Measurements from ENCODE around the gene HPGDS. TPM values are rescaled to one million over a fixed set of nuclear protein-coding genes. Genes with fewer than 3 reads are reported as not detected.

The HPGDS gene
- total RNA-seq, 1 experiment from 2014 or later, result not detected

DNA sequence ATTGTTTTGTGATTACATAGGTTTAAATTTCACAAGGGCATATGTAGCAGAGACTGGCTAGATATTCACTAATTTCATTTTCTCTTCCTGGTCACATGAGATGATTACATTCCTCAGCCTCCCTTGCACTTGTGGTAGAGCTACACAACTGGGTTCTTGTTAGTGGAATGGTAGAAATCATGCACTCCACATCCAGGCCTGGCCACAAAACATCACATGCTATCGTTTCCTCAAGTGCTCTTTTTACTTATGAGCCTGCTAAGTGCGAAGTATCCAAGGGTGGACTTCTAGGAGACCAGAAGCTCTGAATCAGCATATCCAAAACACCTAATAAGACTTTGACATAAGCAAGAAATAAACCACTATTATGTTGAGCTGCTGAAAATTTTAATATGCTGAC lies 26.4 kb upstream of the HPGDS start:
- Histone ChIP-seq H3K4me1 (ENCODE audit: insufficient read depth, low read length) (peaks cover 21% of the 10 kb centered on the region), H3K9me2 (replicated peaks; ENCODE audit: low read length) (no peaks in the 10 kb centered on the region), H4K20me1 (ENCODE audit: low read length) (no peaks in the 10 kb centered on the region), H3K9ac (ENCODE audit: low read length) (no peak overlapping the region), H3K4me3 (ENCODE audit: low read length) (no peak overlapping the region), H3F3A (ENCODE audit: low read length, unreplicated experiment) (no peaks in the 10 kb centered on the region), H3K9me3 (ENCODE audit: low read length) (no peaks in the 10 kb centered on the region), H2AFZ (ENCODE audit: low read length) (no peak overlapping the region), H3K36me3 (ENCODE audit: low read depth, low read length) (no peaks in the 10 kb centered on the region), H3K27me3 (ENCODE audit: low read length) (no peaks in the 10 kb centered on the region), H3K4me2 (ENCODE audit: low read length) (no peak overlapping the region), H3K79me2 (ENCODE audit: low read length) (no peaks in the 10 kb centered on the region), H3K27ac (ENCODE audit: low read length) (no peak overlapping the region)
- ATAC-seq (no peak), DNase-seq (no peak)
- BruUV-seq (replicated peaks), result no TSS peak
- intact Hi-C loops (cut with micrococcal nuclease), result no loop called here
- no peak for TF ChIP-seq EZH2phosphoT487 (IDR thresholded peaks at IDR 0.05; ENCODE audit: borderline replicate concordance, low read length)
- no peak for TF ChIP-seq EZH2 (IDR thresholded peaks at IDR 0.05; ENCODE audit: low read length, unreplicated experiment)
- TF ChIP-seq, protein P1, sequence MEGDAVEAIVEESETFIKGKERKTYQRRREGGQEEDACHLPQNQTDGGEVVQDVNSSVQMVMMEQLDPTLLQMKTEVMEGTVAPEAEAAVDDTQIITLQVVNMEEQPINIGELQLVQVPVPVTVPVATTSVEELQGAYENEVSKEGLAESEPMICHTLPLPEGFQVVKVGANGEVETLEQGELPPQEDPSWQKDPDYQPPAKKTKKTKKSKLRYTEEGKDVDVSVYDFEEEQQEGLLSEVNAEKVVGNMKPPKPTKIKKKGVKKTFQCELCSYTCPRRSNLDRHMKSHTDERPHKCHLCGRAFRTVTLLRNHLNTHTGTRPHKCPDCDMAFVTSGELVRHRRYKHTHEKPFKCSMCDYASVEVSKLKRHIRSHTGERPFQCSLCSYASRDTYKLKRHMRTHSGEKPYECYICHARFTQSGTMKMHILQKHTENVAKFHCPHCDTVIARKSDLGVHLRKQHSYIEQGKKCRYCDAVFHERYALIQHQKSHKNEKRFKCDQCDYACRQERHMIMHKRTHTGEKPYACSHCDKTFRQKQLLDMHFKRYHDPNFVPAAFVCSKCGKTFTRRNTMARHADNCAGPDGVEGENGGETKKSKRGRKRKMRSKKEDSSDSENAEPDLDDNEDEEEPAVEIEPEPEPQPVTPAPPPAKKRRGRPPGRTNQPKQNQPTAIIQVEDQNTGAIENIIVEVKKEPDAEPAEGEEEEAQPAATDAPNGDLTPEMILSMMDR (conservative IDR thresholded peaks at IDR 0.05; ENCODE audit: low read depth, low read length), result no peak
- CTCF ChIA-PET, result no interaction called here
- POLR2A ChIA-PET (ENCODE audit: unreplicated experiment), result no interaction called here

- H3K79me2 ChIP-seq (ENCODE audit: low read length), result no peaks in the 10 kb centered on the region
- no peaks in the 10 kb centered on the region for H4K20me1 ChIP-seq (ENCODE audit: low read length)
- no peaks in the 10 kb centered on the region for H3K9me3 ChIP-seq (ENCODE audit: low read length)
- no peak overlapping the region for H3K9ac ChIP-seq (ENCODE audit: low read length)
- BruUV-seq (replicated peaks), result no TSS peak
- CTCF ChIA-PET, result no interaction called here
- no peak overlapping the region for H3K27ac ChIP-seq (ENCODE audit: low read length)
- no peak overlapping the region for H3K4me3 ChIP-seq (ENCODE audit: low read length)
- POLR2A ChIA-PET (ENCODE audit: unreplicated experiment), result no interaction called here
- H3K4me1 ChIP-seq (ENCODE audit: insufficient read depth, low read length), result peaks cover 27% of the 10 kb centered on the region
- ATAC-seq (no peak), DNase-seq (no peak)
- H3F3A ChIP-seq (ENCODE audit: low read length, unreplicated experiment), result no peaks in the 10 kb centered on the region
- TF ChIP-seq, protein P1 (conservative IDR thresholded peaks at IDR 0.05; ENCODE audit: low read depth, low read length), result no peak
- no peak for TF ChIP-seq EZH2phosphoT487 (IDR thresholded peaks at IDR 0.05; ENCODE audit: borderline replicate concordance, low read length)
- no peaks in the 10 kb centered on the region for H3K9me2 ChIP-seq (replicated peaks; ENCODE audit: low read length)
- no peak overlapping the region for H3K4me2 ChIP-seq (ENCODE audit: low read length)
- H3K27me3 ChIP-seq (ENCODE audit: low read length), result no peaks in the 10 kb centered on the region
- no peak overlapping the region for H2AFZ ChIP-seq (ENCODE audit: low read length)
- intact Hi-C loops (cut with micrococcal nuclease), result no loop called here
- no peaks in the 10 kb centered on the region for H3K36me3 ChIP-seq (ENCODE audit: low read depth, low read length)
Observed at GRCh38 chr4:94368459-94368858, 25.8 kb upstream of the HPGDS start.

DNA sequence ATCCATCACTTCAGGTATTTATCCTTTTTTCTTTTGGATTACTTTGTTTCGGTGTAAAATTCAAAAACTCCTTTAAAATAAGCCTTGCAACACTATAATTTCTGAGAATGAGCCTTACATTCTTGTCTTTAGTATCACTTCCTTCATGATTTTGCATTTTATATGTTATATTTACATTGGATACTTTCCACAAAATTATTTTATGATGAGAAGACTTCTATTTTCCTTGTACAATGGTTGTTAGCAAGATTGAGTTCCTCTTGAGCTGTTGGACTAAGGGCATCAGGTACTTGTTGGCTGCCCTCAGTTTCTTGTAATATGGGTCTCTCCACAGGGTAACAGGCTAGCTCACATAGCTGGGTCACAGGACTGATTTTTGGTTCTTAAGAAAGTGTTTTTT lies 22.7 kb upstream of the HPGDS start:
- H3K4me2 ChIP-seq (ENCODE audit: low read length), result peak overlapping the region; percentile 46
- H3K9me2 ChIP-seq (replicated peaks; ENCODE audit: low read length), result no peaks in the 10 kb centered on the region
- no peaks in the 10 kb centered on the region for H3K79me2 ChIP-seq (ENCODE audit: low read length)
- intact Hi-C loops (cut with micrococcal nuclease), result no loop called here
- ATAC-seq (peak; percentile 61), DNase-seq (peak; percentile 62)
- H4K20me1 ChIP-seq (ENCODE audit: low read length), result no peaks in the 10 kb centered on the region
- no peaks in the 10 kb centered on the region for H3K36me3 ChIP-seq (ENCODE audit: low read depth, low read length)
- H3K4me1 ChIP-seq (ENCODE audit: insufficient read depth, low read length), result peaks cover 43% of the 10 kb centered on the region
- no peaks in the 10 kb centered on the region for H3K27me3 ChIP-seq (ENCODE audit: low read length)
- peak overlapping the region; percentile 42 for H3K27ac ChIP-seq (ENCODE audit: low read length)
- no peak overlapping the region for H3K4me3 ChIP-seq (ENCODE audit: low read length)
- no TSS peak for BruUV-seq (replicated peaks)
- POLR2A ChIA-PET (ENCODE audit: unreplicated experiment), result interaction anchor here (0.7 kb wide), 1 partner anchor 186 kb away, joined by 3 read pairs; no protein-coding TSS in a partner anchor
- H3K9me3 ChIP-seq (ENCODE audit: low read length), result no peaks in the 10 kb centered on the region
- TF ChIP-seq, protein P1 (conservative IDR thresholded peaks at IDR 0.05; ENCODE audit: low read depth, low read length), result no peak
- TF ChIP-seq EZH2phosphoT487 (IDR thresholded peaks at IDR 0.05; ENCODE audit: borderline replicate concordance, low read length) (no peak), EZH2 (IDR thresholded peaks at IDR 0.05; ENCODE audit: low read length, unreplicated experiment) (no peak)
- CTCF ChIA-PET, result no interaction called here
- 0 out of 2 replicates have a peak overlapping the region, but pooled peaks have one; percentile 19 for H2AFZ ChIP-seq (ENCODE audit: low read length)
- no peak overlapping the region; the same call in 1 of the 2 replicates for H3K9ac ChIP-seq (ENCODE audit: low read length)
- no peaks in the 10 kb centered on the region for H3F3A ChIP-seq (ENCODE audit: low read length, unreplicated experiment)
